ENCODE measurements around the gene SPTBN2. TPM values are rescaled to one million over a fixed set of nuclear protein-coding genes. Genes with fewer than 3 reads are reported as not detected.

Gene SPTBN2
- total RNA-seq, 1 experiment from 2014 or later: 18.5 TPM

GRCh38 chr11:66638177-66639065 lies 90.6 kb downstream of the SPTBN2 start, which contains the start of gene RBM4:
TSS of gene RBM4 (plus strand) at chr11:66638703. CDS start at chr11:66639712, 1,009 bp downstream.
- no peaks in the 10 kb centered on the region for H3K9me2 ChIP-seq (ENCODE audit: insufficient read depth)
- peak within 1 kb of the TSS; percentile 72 for H3K27ac ChIP-seq (ENCODE audit: low read depth, low read length)
- ChIA-PET CTCF (interaction anchor here (1.0 to 1.7 kb wide), 4 partner anchors 22 to 220 kb away, joined by 3 to 5 read pairs (median 4); partner anchors contain the start of genes CCDC87, CCS and RBM14), RAD21 (ENCODE audit: low non-redundant PET in 1 of 2, low total read pairs in 2 of 2, uncharacterized antibody in 2 of 2, unreplicated experiment in 2 of 2) (interaction anchor here in 1 of 2 experiments (0.6 kb wide), 1 partner anchor 113 kb away, joined by 3 read pairs; no protein-coding TSS in a partner anchor), POLR2A (interaction anchor here (0.7 to 3.8 kb wide), 17 partner anchors 9 to 326 kb away, joined by 3 to 36 read pairs (median 4); partner anchors contain the start of genes CCDC87, CCS, DPP3 and PELI3)
- no peaks in the 10 kb centered on the region for H3K27me3 ChIP-seq (ENCODE audit: insufficient read depth, low read length)
- no TSS peak for BruUV-seq (replicated peaks)
- peak within 1 kb of the TSS; percentile 92 for H3K9ac ChIP-seq (ENCODE audit: low read length)
- H3K4me1 ChIP-seq (ENCODE audit: control insufficient read depth in 1 of 2, insufficient read depth in 2 of 2, low read length in 2 of 2): peaks cover 4 to 29% of the 10 kb centered on the region in 2 experiments
- peaks cover 35 to 49% of the 10 kb centered on the region in 2 experiments for H3K36me3 ChIP-seq (ENCODE audit: control insufficient read depth in 1 of 2, insufficient read depth in 2 of 2, low read length in 2 of 2)
- intact Hi-C loops (cut with micrococcal nuclease): loop anchor here (1.0 kb wide), 1 partner anchor 22 kb away; the partner anchor contains the start of gene RBM14
- H3K9me3 ChIP-seq (ENCODE audit: control insufficient read depth in 1 of 2, insufficient read depth in 1 of 2, low read depth in 1 of 2, low read length in 2 of 2): no peaks in the 10 kb centered on the region
- no peak within 1 kb of the TSS for H2AFZ ChIP-seq (ENCODE audit: low read depth, low read length, poor library complexity, severe bottlenecking)
- H4K20me1 ChIP-seq (ENCODE audit: insufficient read depth): peaks cover 46% of the 10 kb centered on the region
- peaks cover 98% of the 10 kb centered on the region for H3K79me2 ChIP-seq (ENCODE audit: insufficient read depth, low read length)
- H3K4me2 ChIP-seq (ENCODE audit: low read length): peak within 1 kb of the TSS; percentile 83
- DNase-seq (ENCODE audit: low read depth, low spot score): peak; percentile 100
- H3K4me3 ChIP-seq (replicated peaks in 1 of 2; ENCODE audit: low read depth in 1 of 2, low read length in 2 of 2): peak within 1 kb of the TSS; percentile 82 to 89
- ATAC-seq: peak; percentile 95
- TF ChIP-seq ELF1 (IDR thresholded peaks at IDR 0.05; ENCODE audit: borderline replicate concordance, low read depth) (no peak), YY1 (IDR thresholded peaks at IDR 0.05; ENCODE audit: extremely low read depth, insufficient replicate concordance, low read depth, low read length) (peak; percentile 94), ZNF274 (IDR thresholded peaks at IDR 0.05; ENCODE audit: low read depth, low read length) (no peak), EZH2 (IDR thresholded peaks at IDR 0.05) (no peak), EZH2phosphoT487 (IDR thresholded peaks at IDR 0.05; ENCODE audit: borderline replicate concordance) (no peak), POLR2AphosphoS5 (IDR thresholded peaks at IDR 0.05; ENCODE audit: low read depth, low read length) (peak; percentile 94), POLR2A (IDR thresholded peaks at IDR 0.05; ENCODE audit: borderline replicate concordance, extremely low read depth, insufficient read depth, insufficient read length) (peak; percentile 68), SP1 (IDR thresholded peaks at IDR 0.05; ENCODE audit: low read depth) (peak; percentile 97), CEBPB (IDR thresholded peaks at IDR 0.05; ENCODE audit: low read depth) (no peak), RAD21 (IDR thresholded peaks at IDR 0.05; ENCODE audit: low read depth) (no peak), EGR1 (IDR thresholded peaks at IDR 0.05; ENCODE audit: low read depth) (0 out of 2 replicates have a peak, but pooled peaks have one; percentile 41), TCF7L2 (IDR thresholded peaks at IDR 0.05; ENCODE audit: borderline replicate concordance, extremely low read depth, insufficient read depth, insufficient read length) (no peak), JUND (IDR thresholded peaks at IDR 0.05) (no peak; the same call in 1 of the 2 replicates), CBX3 (IDR thresholded peaks at IDR 0.05; ENCODE audit: low read depth) (no peak), SIN3A (IDR thresholded peaks at IDR 0.05; ENCODE audit: low read depth) (peak; percentile 82), SRF (IDR thresholded peaks at IDR 0.05; ENCODE audit: low read depth) (no peak), ZFX (IDR thresholded peaks at IDR 0.05) (no peak; the same call in 1 of the 2 replicates), FOSL1 (IDR thresholded peaks at IDR 0.05; ENCODE audit: low read depth) (no peak)
- TF ChIP-seq, protein P1, sequence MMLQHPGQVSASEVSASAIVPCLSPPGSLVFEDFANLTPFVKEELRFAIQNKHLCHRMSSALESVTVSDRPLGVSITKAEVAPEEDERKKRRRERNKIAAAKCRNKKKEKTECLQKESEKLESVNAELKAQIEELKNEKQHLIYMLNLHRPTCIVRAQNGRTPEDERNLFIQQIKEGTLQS (IDR thresholded peaks at IDR 0.05): no peak
- TF ChIP-seq, protein P2, sequence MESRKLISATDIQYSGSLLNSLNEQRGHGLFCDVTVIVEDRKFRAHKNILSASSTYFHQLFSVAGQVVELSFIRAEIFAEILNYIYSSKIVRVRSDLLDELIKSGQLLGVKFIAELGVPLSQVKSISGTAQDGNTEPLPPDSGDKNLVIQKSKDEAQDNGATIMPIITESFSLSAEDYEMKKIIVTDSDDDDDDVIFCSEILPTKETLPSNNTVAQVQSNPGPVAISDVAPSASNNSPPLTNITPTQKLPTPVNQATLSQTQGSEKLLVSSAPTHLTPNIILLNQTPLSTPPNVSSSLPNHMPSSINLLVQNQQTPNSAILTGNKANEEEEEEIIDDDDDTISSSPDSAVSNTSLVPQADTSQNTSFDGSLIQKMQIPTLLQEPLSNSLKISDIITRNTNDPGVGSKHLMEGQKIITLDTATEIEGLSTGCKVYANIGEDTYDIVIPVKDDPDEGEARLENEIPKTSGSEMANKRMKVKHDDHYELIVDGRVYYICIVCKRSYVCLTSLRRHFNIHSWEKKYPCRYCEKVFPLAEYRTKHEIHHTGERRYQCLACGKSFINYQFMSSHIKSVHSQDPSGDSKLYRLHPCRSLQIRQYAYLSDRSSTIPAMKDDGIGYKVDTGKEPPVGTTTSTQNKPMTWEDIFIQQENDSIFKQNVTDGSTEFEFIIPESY (IDR thresholded peaks at IDR 0.05; ENCODE audit: extremely low read depth, insufficient replicate concordance, low read length): no peak
- TF ChIP-seq, protein P3, sequence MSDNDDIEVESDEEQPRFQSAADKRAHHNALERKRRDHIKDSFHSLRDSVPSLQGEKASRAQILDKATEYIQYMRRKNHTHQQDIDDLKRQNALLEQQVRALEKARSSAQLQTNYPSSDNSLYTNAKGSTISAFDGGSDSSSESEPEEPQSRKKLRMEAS (IDR thresholded peaks at IDR 0.05): peak; percentile 91
- TF ChIP-seq, protein P4, sequence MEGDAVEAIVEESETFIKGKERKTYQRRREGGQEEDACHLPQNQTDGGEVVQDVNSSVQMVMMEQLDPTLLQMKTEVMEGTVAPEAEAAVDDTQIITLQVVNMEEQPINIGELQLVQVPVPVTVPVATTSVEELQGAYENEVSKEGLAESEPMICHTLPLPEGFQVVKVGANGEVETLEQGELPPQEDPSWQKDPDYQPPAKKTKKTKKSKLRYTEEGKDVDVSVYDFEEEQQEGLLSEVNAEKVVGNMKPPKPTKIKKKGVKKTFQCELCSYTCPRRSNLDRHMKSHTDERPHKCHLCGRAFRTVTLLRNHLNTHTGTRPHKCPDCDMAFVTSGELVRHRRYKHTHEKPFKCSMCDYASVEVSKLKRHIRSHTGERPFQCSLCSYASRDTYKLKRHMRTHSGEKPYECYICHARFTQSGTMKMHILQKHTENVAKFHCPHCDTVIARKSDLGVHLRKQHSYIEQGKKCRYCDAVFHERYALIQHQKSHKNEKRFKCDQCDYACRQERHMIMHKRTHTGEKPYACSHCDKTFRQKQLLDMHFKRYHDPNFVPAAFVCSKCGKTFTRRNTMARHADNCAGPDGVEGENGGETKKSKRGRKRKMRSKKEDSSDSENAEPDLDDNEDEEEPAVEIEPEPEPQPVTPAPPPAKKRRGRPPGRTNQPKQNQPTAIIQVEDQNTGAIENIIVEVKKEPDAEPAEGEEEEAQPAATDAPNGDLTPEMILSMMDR (IDR thresholded peaks at IDR 0.05 in 2 of 3, conservative IDR thresholded peaks at IDR 0.05 in 1 of 3; ENCODE audit: borderline replicate concordance in 1 of 3, insufficient read depth in 1 of 3, low read depth in 2 of 3, low read length in 2 of 3): no peak

Measured in HCT116 (cell line).